ENCODE data around the gene HGF.

HGF gene

GRCh38 chr7:81714306-81714705, 55.5 kb downstream of the HGF start:
- no peak for DNase-seq

- no peak for DNase-seq
Observed at GRCh38 chr7:81710751-81711150, 59.1 kb downstream of the HGF start.

- DNase-seq = no peak
Observed at GRCh38 chr7:81709836-81710235, 60.0 kb downstream of the HGF start.

- DNase-seq = no peak
Observed at GRCh38 chr7:81707966-81708365, 61.9 kb downstream of the HGF start.

GRCh38 chr7:81707196-81707595, 62.7 kb downstream of the HGF start:
- DNase-seq = no peak

GRCh38 chr7:81705206-81705605, 64.6 kb downstream of the HGF start:
- no peak for DNase-seq

- DNase-seq = no peak
Observed at GRCh38 chr7:81704595-81704994, 65.3 kb downstream of the HGF start.

GRCh38 chr7:81698965-81699364, 70.9 kb downstream of the HGF start:
- no peak for DNase-seq

GRCh38 chr7:81694711-81695110, 75.1 kb downstream of the HGF start:
- DNase-seq = no peak

GRCh38 chr7:81693894-81694293, 76.0 kb downstream of the HGF start:
- no peak for DNase-seq

GRCh38 chr7:81693080-81693479, 76.8 kb downstream of the HGF start:
- no peak for DNase-seq

- no peak for DNase-seq
Observed at GRCh38 chr7:81692146-81692905, 77.5 kb downstream of the HGF start.

GRCh38 chr7:81691199-81691821, 78.5 kb downstream of the HGF start:
- no peak for DNase-seq

- no peak for DNase-seq
Observed at GRCh38 chr7:81690688-81691087, 79.2 kb downstream of the HGF start.

GRCh38 chr7:81690251-81690650, 79.6 kb downstream of the HGF start:
- no peak for DNase-seq

GRCh38 chr7:81688622-81689411, 81.0 kb downstream of the HGF start:
- DNase-seq = no peak

- DNase-seq = no peak
Observed at GRCh38 chr7:81687062-81687461, 82.8 kb downstream of the HGF start.

GRCh38 chr7:81685270-81685868, 84.5 kb downstream of the HGF start:
- DNase-seq = no peak

GRCh38 chr7:81684514-81685269, 85.2 kb downstream of the HGF start:
- DNase-seq = peak; percentile 92

GRCh38 chr7:81684033-81684432, 85.8 kb downstream of the HGF start:
- no peak for DNase-seq

- no peak for DNase-seq
Observed at GRCh38 chr7:81682873-81683272, 87.0 kb downstream of the HGF start.

GRCh38 chr7:81680120-81680519, 89.7 kb downstream of the HGF start:
- no peak for DNase-seq

- DNase-seq = no peak
Observed at GRCh38 chr7:81676813-81677212, 93.0 kb downstream of the HGF start.

Data from T1000 (cell line).